K562 (cell line): ENCODE measurements around the gene HNMT. TPM values are rescaled to one million over a fixed set of nuclear protein-coding genes. Genes with fewer than 3 reads are reported as not detected.

ENCODE experiments used
- ATAC-seq: fragments of 200-7000 bp; cut with Tn5 transposase; 3 replicates; pipeline ENCODE4 v1.9.1; 2020; ENCODE audit warnings: moderate library complexity
- BruUV-seq: library from RNA; stranded (reverse); fragments of 400-500 nt; replicated peaks from 2 replicates; lab custom pipeline; 2021; lab: Mats Ljungman, UMichigan
- CTCF ChIA-PET: fragments of 300-600 bp; formaldehyde crosslinking; extraction: SDS; loops from one replicate; lab custom pipeline; 2021; ENCODE audit warnings: low intra/inter-chr PET ratio; lab: Yijun Ruan, JAX
- POLR2A ChIA-PET: fragments of 300-600, 350-650 bp; sonication (Branson Sonifier 250); formaldehyde crosslinking; extraction: SDS; loops from one replicate; lab custom pipeline; 2021; ENCODE audit warnings: antibody characterized with exemption, inconsistent platforms; lab: Yijun Ruan, JAX
- DNase-seq, 4 experiments: peaks; one replicate each; pipeline versions ENCODE4 v3.0.0 to v3.0.0-alpha.2; 2011 to 2018; ENCODE audit warnings: low spot score in 3 of 4, mixed read lengths in 3 of 4; ENCODE audit errors: extremely low read depth in 1 of 4
- FAIRE-seq: peaks from 2 replicates; lab custom pipeline; 2011; peaks lifted over from hg19 to GRCh38; lab: Jason Lieb, UNC
- H2AFZ ChIP-seq: 2 replicates; pipeline ENCODE4 v1.6.0; 2011; ENCODE audit warnings: low read depth, low read length, control low read depth, inconsistent platforms
- H3K27ac ChIP-seq: fragments of 200-600 bp; 3 replicates; pipeline ENCODE4 v1.8.0; 2011; ENCODE audit warnings: low read depth, mild to moderate bottlenecking, control low read depth, inconsistent platforms, low read length, moderate library complexity, mixed read lengths; ENCODE audit errors: extremely low read depth
- H3K27me3 ChIP-seq, 2 experiments: fragments of 300-600 bp in 1 of 2; 2 replicates in 1 of 2; 3 replicates in 1 of 2; pipeline versions ENCODE4 v1.6.0 to v1.8.0; 2011; ENCODE audit warnings: inconsistent platforms in 2 of 2, low read length in 2 of 2, mild to moderate bottlenecking in 1 of 2, mixed read lengths in 1 of 2, moderate library complexity in 1 of 2; ENCODE audit not compliant: control insufficient read depth in 2 of 2, insufficient read depth in 2 of 2
- H3K36me3 ChIP-seq: fragments of 300-600 bp; 3 replicates; pipeline ENCODE4 v1.8.0; 2011; ENCODE audit warnings: mild to moderate bottlenecking, low read length, inconsistent platforms; ENCODE audit not compliant: control insufficient read depth, insufficient read depth
- H3K4me1 ChIP-seq, 2 experiments: fragments of 200-600 bp in 1 of 2; replicated peaks in 1 of 2; 2 replicates in 1 of 2; 3 replicates in 1 of 2; pipeline versions ENCODE4 v1.5.1 to v1.8.0; 2011; ENCODE audit warnings: inconsistent platforms in 2 of 2, low read length in 2 of 2, mild to moderate bottlenecking in 1 of 2, mixed read lengths in 1 of 2, moderate library complexity in 1 of 2; ENCODE audit not compliant: control insufficient read depth in 2 of 2, insufficient read depth in 2 of 2
- H3K4me2 ChIP-seq: 2 replicates; pipeline ENCODE4 v1.6.1; 2011; ENCODE audit warnings: low read length, control low read depth, inconsistent platforms, mixed read lengths; ENCODE audit not compliant: insufficient read depth
- H3K4me3 ChIP-seq: fragments of 200-600 bp; sonication (generic), shearing (Covaris generic); 2 replicates; pipeline ENCODE4 v1.5.1; 2016; ENCODE audit warnings: control low read depth, inconsistent platforms
- H3K79me2 ChIP-seq: fragments of 200-600 bp; 3 replicates; pipeline ENCODE4 v1.8.0; 2011; ENCODE audit warnings: low read length, inconsistent platforms; ENCODE audit not compliant: control insufficient read depth, insufficient read depth
- H3K9ac ChIP-seq, 2 experiments: 2 replicates each; pipeline versions ENCODE4 v1.6.0 to v1.6.1; 2011; ENCODE audit warnings: low read depth in 2 of 2, low read length in 2 of 2, control low read depth in 1 of 2, inconsistent platforms in 1 of 2, mild to moderate bottlenecking in 1 of 2, mixed read lengths in 1 of 2; ENCODE audit not compliant: insufficient read depth in 1 of 2
- H3K9me1 ChIP-seq: one replicate; pipeline ENCODE4 v1.6.0; 2011; ENCODE audit warnings: inconsistent platforms, mild to moderate bottlenecking, low read length, moderate library complexity; ENCODE audit not compliant: control insufficient read depth, insufficient read depth
- H3K9me3 ChIP-seq: replicated peaks from 2 replicates; pipeline ENCODE4 v1.5.1; 2011; ENCODE audit warnings: low read depth, low read length, inconsistent platforms; ENCODE audit not compliant: control insufficient read depth, insufficient read depth
- H4K20me1 ChIP-seq: replicated peaks from 2 replicates; pipeline ENCODE4 v1.6.1; 2011; ENCODE audit warnings: low read length, inconsistent platforms, mixed read lengths; ENCODE audit not compliant: control insufficient read depth, insufficient read depth
- ZNF696 ChIP-seq: fragments of 250-450 bp; sonication (Bioruptor Pico); conservative IDR thresholded peaks from 2 replicates; pipeline ENCODE4 v1.4.0; 2020; ENCODE audit warnings: mild to moderate bottlenecking, moderate library complexity
- WGBS: fragments of 100-300 bp; shearing (Covaris generic); methylation state at CpG from one replicate; pipeline ENCODE4 v1.1.6; 2016; ENCODE audit warnings: low coverage, mixed read lengths; ENCODE audit not compliant: insufficient coverage; ENCODE audit errors: missing lambda C conversion rate; 5-methylcytosine and 5-hydroxymethylcytosine counted together
- in situ Hi-C: fragments of 300-500 bp; cut with MboI; formaldehyde crosslinking; loops from 4 replicates; pipeline ENCODE4 v1.15.0; 2018; ENCODE audit warnings: inconsistent platforms, mixed read lengths
- intact Hi-C: fragments of 100-400 bp; cut with micrococcal nuclease; formaldehyde crosslinking; loops from 2 replicates; pipeline ENCODE4 v1.14.2; 2022
- polyA plus RNA-seq, 8 experiments: library from polyadenylated mRNA; depleted of rRNA in 4 of 8; stranded (reverse) in 5 of 8; unstranded in 3 of 8; fragments of >200 nt; fragmentation: Nextera tagmentation in 2 of 8; fragmentation: Illumina TruSeq in 1 of 8; extraction: Ambion mirVana in 2 of 8; extraction: Trizol in 1 of 8; gene quantifications; 2 replicates each; pipeline versions ENCODE4 v1.2.1 to v1.2.3, GENCODE V29; 2011 to 2014; ENCODE audit warnings: inconsistent platforms in 1 of 8, missing spikeins in 1 of 8
- total RNA-seq, 7 experiments: library from RNA; depleted of rRNA in 6 of 7; stranded (reverse); fragments of >200 nt in 6 of 7; fragmentation: Illumina TruSeq in 2 of 7; extraction: Trizol in 2 of 7; gene quantifications; 2 replicates each; pipeline versions ENCODE4 v1.2.1 to v1.2.3, GENCODE V29; 2011 to 2021; ENCODE audit warnings: low replicate concordance in 1 of 7
- TF ChIP-seq, protein P1 (sequence below): sonication (generic); formaldehyde crosslinking; IDR thresholded peaks from 2 replicates; pipeline ENCODE4 v1.8.0; 2022; ENCODE audit warnings: mild to moderate bottlenecking, missing genetic modification reagents
- TF ChIP-seq, protein P2 (sequence below): fragments of 250-450 bp; sonication (Bioruptor Pico); IDR thresholded peaks from 2 replicates; pipeline ENCODE4 v1.8.0; 2022; ENCODE audit warnings: inconsistent platforms

HNMT gene
- total and polyA plus RNA-seq, 9 of the 15 experiments (the other 6 are each of a cell fraction or from before 2014, with no cell fraction given): 3.1 to 10.9 (median 5.3) TPM

DNA sequence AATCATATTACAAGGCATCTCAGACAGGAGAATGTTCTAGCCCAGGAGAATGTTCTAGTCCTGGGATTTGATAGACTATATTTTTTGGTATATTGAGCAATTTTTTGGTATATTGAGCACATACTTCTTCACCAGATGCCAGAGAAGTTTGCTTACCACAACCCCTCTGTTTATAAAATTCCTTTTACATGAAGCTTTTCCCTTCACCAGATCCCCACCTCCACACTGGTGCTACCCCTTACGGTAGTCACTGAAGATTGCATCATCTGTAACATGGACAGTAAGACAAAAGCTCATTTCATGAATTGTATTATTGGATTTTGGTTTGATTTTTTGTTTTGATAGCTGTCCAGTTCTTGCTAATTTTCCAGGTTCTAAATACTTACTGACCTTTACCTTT lies 7.2 kb upstream of the HNMT start (continued):
- TF ChIP-seq, protein P1, sequence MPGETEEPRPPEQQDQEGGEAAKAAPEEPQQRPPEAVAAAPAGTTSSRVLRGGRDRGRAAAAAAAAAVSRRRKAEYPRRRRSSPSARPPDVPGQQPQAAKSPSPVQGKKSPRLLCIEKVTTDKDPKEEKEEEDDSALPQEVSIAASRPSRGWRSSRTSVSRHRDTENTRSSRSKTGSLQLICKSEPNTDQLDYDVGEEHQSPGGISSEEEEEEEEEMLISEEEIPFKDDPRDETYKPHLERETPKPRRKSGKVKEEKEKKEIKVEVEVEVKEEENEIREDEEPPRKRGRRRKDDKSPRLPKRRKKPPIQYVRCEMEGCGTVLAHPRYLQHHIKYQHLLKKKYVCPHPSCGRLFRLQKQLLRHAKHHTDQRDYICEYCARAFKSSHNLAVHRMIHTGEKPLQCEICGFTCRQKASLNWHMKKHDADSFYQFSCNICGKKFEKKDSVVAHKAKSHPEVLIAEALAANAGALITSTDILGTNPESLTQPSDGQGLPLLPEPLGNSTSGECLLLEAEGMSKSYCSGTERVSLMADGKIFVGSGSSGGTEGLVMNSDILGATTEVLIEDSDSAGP: no peak

DNA sequence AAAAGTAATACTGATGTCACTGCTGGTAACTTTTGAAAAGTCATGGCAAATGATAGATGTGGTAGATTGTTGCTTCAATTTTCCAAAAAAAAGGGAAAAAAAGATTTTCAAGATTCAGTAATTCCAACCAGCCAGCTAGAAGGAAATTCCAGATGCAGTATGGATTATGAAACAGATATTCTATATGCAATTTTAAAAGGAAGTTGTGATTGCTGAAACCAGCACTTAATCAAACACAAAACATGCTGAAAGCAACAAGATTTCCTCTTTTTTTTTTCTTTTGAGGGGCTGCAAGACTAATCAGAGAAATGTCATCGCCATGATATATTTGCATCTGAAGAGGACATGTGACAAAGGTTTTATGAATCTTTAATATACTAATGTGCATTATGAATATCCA lies 5.1 kb upstream of the HNMT start:
- Histone ChIP-seq H2AFZ (no peak overlapping the region), H3K4me3 (no peak overlapping the region), H4K20me1 (no peaks in the 10 kb centered on the region), H3K4me2 (no peak overlapping the region), H3K27ac (no peak overlapping the region), H3K9ac (no peak overlapping the region), H3K36me3 (no peaks in the 10 kb centered on the region), H3K27me3 (no peaks in the 10 kb centered on the region), H3K4me1 (peaks cover 0 to 11% of the 10 kb centered on the region in 2 experiments; a peak in 3 of 5 replicates), H3K9me1 (no peaks in the 10 kb centered on the region), H3K9me3 (no peaks in the 10 kb centered on the region), H3K79me2 (no peaks in the 10 kb centered on the region)
- in situ Hi-C loops (no loop called here), intact Hi-C loops (no loop called here)
- WGBS: 79% methylated on average over 1 of the region's 1 CpG
- ATAC-seq: no peak
- TF ChIP-seq, protein P2, sequence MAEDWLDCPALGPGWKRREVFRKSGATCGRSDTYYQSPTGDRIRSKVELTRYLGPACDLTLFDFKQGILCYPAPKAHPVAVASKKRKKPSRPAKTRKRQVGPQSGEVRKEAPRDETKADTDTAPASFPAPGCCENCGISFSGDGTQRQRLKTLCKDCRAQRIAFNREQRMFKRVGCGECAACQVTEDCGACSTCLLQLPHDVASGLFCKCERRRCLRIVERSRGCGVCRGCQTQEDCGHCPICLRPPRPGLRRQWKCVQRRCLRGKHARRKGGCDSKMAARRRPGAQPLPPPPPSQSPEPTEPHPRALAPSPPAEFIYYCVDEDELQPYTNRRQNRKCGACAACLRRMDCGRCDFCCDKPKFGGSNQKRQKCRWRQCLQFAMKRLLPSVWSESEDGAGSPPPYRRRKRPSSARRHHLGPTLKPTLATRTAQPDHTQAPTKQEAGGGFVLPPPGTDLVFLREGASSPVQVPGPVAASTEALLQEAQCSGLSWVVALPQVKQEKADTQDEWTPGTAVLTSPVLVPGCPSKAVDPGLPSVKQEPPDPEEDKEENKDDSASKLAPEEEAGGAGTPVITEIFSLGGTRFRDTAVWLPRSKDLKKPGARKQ (CRISPR knock-in tag): no peak
- no peak for TF ChIP-seq ZNF696 (CRISPR knock-in tag)
- FAIRE-seq: no peak
- ChIA-PET POLR2A (no interaction called here), CTCF (no interaction called here)
- BruUV-seq: no TSS peak
- no peak for DNase-seq
